GM06990 (cell line): ENCODE results near the gene ART4.

Experiments used
- DNase-seq: peaks from one replicate; pipeline ENCODE4 v3.0.0-alpha.2; 2011; ENCODE audit not compliant: insufficient read length; ENCODE audit errors: extremely low read depth
- H3K27me3 ChIP-seq: replicated peaks from 2 replicates; pipeline ENCODE4 v1.6.0; 2011; ENCODE audit warnings: low read length; ENCODE audit not compliant: control insufficient read depth, insufficient read depth
- H3K36me3 ChIP-seq: 2 replicates; pipeline ENCODE4 v1.5.1; 2011; ENCODE audit warnings: low read length; ENCODE audit not compliant: control insufficient read depth, insufficient read depth
- H3K4me3 ChIP-seq: replicated peaks from 2 replicates; pipeline ENCODE4 v1.5.1; 2011; ENCODE audit warnings: low read depth, mild to moderate bottlenecking, control low read depth, low read length
- TF ChIP-seq, protein P1 (sequence below): IDR thresholded peaks from 2 replicates; pipeline ENCODE4 v1.5.1; 2011; ENCODE audit warnings: low read length, control low read depth, mild to moderate bottlenecking, inconsistent platforms; ENCODE audit not compliant: insufficient read depth, poor library complexity, severe bottlenecking

ART4 gene

DNA sequence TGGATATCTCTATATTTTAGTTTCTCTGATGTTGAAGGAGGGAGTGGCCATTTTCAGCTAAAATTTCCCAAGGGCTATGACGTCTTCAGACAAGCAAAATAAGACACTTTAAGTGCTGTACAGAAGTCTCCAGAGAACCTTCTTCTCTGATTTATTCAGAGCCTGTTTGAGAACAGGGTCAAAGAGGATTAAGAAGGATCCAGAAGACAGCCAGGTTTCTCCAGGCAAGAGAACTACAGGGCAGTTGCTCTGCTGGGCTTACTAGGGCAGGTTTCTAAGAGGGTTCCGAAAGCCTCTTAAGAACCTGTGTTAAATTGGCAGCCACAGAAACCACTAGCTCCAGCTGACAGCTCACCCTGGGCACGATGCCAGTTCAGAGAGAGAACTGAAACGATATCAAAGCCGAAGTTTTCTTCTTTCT is 41.1 kb upstream of the ART4 start:
- Histone ChIP-seq H3K4me3 (no peak overlapping the region; the same call in 1 of the 2 replicates), H3K36me3 (no peaks in the 10 kb centered on the region), H3K27me3 (no peaks in the 10 kb centered on the region; the same call in 1 of the 2 replicates)
- DNase-seq: peak; percentile 46
- TF ChIP-seq, protein P1, sequence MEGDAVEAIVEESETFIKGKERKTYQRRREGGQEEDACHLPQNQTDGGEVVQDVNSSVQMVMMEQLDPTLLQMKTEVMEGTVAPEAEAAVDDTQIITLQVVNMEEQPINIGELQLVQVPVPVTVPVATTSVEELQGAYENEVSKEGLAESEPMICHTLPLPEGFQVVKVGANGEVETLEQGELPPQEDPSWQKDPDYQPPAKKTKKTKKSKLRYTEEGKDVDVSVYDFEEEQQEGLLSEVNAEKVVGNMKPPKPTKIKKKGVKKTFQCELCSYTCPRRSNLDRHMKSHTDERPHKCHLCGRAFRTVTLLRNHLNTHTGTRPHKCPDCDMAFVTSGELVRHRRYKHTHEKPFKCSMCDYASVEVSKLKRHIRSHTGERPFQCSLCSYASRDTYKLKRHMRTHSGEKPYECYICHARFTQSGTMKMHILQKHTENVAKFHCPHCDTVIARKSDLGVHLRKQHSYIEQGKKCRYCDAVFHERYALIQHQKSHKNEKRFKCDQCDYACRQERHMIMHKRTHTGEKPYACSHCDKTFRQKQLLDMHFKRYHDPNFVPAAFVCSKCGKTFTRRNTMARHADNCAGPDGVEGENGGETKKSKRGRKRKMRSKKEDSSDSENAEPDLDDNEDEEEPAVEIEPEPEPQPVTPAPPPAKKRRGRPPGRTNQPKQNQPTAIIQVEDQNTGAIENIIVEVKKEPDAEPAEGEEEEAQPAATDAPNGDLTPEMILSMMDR: no peak

DNA sequence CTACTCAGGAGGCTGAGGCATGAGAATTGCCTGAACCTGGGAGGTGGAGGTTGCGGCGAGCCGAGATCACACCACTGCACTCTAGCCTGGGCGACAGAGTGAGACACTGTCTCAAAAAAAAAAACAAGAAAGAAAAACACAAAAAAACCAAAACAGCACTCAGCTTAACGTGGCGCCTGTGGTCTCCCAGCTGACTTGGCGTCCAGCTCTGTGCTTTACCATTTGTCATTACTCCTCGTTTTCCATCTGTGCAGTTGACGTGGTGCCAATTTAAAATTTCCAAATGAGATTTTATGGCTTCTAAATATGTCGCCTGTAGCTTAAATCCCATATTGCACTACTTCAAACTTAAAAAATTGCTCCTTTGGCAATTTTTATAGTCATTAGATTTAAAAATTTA is 40.4 kb upstream of the ART4 start:
- Histone ChIP-seq H3K4me3 (no peak overlapping the region), H3K27me3 (no peaks in the 10 kb centered on the region; the same call in 1 of the 2 replicates), H3K36me3 (no peaks in the 10 kb centered on the region)
- no peak for DNase-seq
- TF ChIP-seq, protein P1: no peak

DNA sequence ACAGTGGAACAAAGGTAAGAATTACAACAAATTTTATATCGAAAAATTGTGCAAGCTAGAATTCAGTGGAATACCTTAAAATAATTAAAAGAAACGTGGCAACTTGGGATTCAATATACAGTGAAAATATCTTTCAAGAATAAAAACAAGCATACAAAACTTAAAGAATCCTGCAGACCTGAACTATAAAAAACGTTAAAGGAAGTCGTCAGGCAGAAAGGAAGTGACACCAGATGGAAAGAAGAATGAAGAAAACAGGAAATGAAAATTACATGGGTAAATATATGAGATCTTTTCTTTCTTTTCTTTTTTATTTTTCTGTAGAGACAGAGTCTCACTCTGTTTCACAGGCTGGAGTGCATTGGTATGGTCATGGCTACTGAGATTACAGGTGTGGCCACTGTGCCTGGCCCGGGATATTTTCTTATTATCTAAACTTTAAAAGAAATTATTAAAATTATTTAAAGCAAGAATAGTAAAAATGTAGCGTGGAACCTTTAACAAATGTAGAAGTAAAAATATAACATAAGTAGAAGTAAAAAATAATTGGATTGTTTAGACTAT is 37.6 kb upstream of the ART4 start:
- DNase-seq: no peak
- Histone ChIP-seq H3K4me3 (no peak overlapping the region), H3K27me3 (no peaks in the 10 kb centered on the region; the same call in 1 of the 2 replicates), H3K36me3 (no peaks in the 10 kb centered on the region)
- TF ChIP-seq, protein P1: no peak

DNA sequence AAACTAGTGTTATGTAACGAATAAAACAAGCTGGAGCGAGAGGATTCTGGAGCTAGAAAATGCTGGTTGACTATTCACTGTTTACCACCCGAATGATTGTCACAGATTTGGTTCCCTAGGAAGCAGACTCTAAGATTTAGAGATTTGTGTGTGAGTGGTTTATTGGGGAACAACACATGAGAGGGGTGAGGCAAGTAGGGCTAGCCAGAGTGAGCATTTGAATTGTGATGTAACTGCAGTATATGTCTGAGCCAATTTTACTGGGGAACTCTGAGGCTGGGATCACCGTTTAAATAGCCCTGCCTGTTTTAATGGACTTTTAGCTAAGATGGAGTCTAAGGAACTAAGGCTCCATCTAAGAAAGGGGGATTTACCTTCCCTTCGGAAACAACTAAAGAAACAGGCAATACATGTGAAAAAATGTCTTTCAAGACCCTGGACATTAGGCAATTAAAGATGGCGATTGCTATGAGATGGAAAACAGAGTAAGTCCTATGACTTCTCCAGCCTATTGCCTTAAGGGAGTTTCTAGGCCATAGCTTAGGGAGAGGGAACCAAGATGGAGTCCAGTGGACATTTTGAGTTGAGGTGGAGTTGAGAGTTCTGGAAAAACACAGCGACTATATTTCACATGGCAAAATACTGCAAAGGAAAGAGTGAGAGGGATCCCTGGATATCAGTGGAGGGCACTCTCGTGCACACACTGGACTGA is 36.1 kb upstream of the ART4 start:
- Histone ChIP-seq H3K27me3 (no peaks in the 10 kb centered on the region), H3K4me3 (no peak overlapping the region), H3K36me3 (no peaks in the 10 kb centered on the region)
- TF ChIP-seq, protein P1: no peak
- no peak for DNase-seq

DNA sequence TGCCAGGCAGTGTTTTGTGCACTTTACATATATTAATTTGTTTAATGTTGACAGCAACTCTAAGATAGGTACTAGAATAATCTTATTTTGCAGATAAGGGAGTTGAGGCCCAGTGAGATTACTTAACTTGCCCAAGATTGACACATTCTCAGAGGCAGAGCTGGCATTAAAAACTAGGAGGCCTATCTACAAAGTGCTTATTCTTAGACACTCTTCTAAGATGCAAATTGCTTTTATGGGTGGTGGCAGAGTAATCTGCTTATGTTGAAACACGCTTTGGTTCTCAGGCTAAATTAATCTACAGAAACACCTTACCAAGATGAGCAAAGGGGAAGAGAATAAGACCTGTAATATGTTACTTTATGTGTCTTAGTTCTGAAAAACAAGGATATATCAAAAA is 35.2 kb upstream of the ART4 start:
- Histone ChIP-seq H3K36me3 (no peaks in the 10 kb centered on the region), H3K27me3 (no peaks in the 10 kb centered on the region), H3K4me3 (no peak overlapping the region)
- TF ChIP-seq, protein P1: no peak
- no peak for DNase-seq
